Upper lobe of right lung (tissue), 1 donor: ENCODE data around the gene SNX30. TPM values are rescaled to one million over a fixed set of nuclear protein-coding genes. Genes with fewer than 3 reads are reported as not detected.
A peak's percentile ranks its signal among the peaks of the same experiment; 100 is the strongest.

Experiments used
- ATAC-seq: fragments of 200-7000 bp; cut with Tn5 transposase; one replicate; pipeline ENCODE4 v1.9.1; 2020; ENCODE audit warnings: mild to moderate bottlenecking, moderate library complexity
- DNase-seq: peaks from one replicate; pipeline ENCODE4 v3.0.0-alpha.2; 2020
- H3K27ac ChIP-seq: fragments of 200-600 bp; one replicate; pipeline ENCODE4 v1.8.0; 2022
- H3K27me3 ChIP-seq: fragments of 200-600 bp; one replicate; pipeline ENCODE4 v1.8.0; 2022; ENCODE audit warnings: mild to moderate bottlenecking
- H3K36me3 ChIP-seq: fragments of 200-600 bp; one replicate; pipeline ENCODE4 v1.8.0; 2022
- H3K4me1 ChIP-seq: fragments of 200-600 bp; one replicate; pipeline ENCODE4 v1.8.0; 2022
- H3K4me3 ChIP-seq: fragments of 200-600 bp; one replicate; pipeline ENCODE4 v1.8.0; 2022; ENCODE audit warnings: mild to moderate bottlenecking
- H3K9me3 ChIP-seq: fragments of 200-600 bp; one replicate; pipeline ENCODE4 v1.8.0; 2022
- intact Hi-C: fragments of 100-400 bp; cut with DNase I; formaldehyde crosslinking; loops from one replicate; pipeline ENCODE4 v1.11.0; 2022
- total RNA-seq: library from RNA; stranded (reverse); fragmentation: NEBNext Ultra II Directional; extraction: Animal tissue kit (Norgen Biotek cat#: 25700); gene quantifications from one replicate; pipeline ENCODE4 v1.2.1, GENCODE V29; 2021
- TF ChIP-seq, protein P1 (sequence below): fragments of 200-600 bp; IDR thresholded peaks from one replicate; pipeline ENCODE4 v1.8.0; 2022; ENCODE audit warnings: antibody characterized with exemption
- donor health status: DM: no; HTN: yes; CAD: no; lungs with severe emphysema.

The SNX30 gene
- total RNA-seq, 1 donor from 2014 or later = 76.3 TPM

DNA sequence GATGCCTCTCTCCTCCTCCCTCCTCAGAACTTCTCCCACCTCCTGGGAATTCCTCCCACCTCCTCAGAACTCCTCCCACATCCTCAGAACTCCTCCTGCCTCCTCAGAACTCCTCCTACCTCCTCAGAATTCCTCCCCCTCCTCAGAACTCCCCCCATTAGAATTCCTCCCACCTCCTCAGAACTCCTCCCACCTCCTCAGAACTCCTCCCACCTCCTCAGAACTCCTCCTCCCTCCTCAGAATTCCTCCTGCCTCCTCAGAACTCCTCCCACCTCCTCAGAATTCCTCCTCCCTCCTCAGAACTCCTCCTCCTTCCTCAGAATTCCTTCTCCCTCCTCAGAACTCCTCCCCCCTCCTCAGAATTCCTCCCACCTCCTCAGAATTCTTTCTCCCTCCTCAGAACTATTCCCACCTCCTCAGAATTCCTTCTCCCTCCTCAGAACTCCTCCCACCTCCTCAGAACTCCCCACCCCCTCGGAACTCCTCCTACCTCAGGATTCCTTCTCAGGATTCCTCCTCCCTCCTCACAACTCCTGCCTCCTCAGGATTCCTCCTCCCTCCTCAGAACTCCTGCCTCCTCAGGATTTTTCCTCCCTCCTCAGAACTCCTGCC is 116.2 kb downstream of the SNX30 start:
- ATAC-seq = peak; percentile 42
- intact Hi-C loops = no loop called here
- no peaks in the 10 kb centered on the region for H3K27me3 ChIP-seq

DNA sequence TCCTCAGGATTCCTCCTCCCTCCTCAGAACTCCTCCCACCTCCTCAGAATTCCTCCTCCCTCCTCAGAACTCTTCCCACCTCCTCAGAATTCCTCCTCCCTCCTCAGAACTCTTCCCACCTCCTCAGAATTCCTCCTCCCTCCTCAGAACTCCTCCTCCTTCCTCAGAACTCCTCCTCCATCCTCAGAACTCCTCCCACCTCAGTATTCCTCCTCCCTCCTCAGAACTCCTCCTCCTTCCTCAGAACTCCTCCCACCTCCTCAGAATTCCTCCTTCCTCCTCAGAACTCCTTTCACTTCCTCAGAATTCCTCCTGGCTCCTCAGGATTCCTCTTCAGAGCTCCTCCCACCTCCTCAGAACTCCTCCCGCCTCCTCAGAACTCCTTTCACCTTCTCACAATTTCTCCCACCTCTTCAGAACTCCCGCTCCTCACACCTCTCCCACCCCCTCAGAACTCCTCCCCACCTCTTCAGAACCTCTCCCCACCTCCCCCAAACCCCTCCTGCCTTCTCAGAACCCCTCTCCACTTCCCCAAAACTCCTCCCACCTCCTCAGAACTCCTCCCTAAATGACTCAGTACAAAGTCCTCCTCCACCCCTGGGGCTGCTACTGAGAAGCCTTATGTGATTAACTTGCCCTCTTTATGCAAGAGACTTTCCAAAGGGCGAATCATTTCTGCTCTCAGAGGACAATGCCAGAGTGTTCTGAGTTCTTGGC is 116.9 kb downstream of the SNX30 start:
- H3K9me3 ChIP-seq = no peaks in the 10 kb centered on the region
- H3K36me3 ChIP-seq = peaks cover 32% of the 10 kb centered on the region
- no peak overlapping the region for H3K27ac ChIP-seq
- peaks cover 35% of the 10 kb centered on the region for H3K4me1 ChIP-seq
- TF ChIP-seq, protein P1, sequence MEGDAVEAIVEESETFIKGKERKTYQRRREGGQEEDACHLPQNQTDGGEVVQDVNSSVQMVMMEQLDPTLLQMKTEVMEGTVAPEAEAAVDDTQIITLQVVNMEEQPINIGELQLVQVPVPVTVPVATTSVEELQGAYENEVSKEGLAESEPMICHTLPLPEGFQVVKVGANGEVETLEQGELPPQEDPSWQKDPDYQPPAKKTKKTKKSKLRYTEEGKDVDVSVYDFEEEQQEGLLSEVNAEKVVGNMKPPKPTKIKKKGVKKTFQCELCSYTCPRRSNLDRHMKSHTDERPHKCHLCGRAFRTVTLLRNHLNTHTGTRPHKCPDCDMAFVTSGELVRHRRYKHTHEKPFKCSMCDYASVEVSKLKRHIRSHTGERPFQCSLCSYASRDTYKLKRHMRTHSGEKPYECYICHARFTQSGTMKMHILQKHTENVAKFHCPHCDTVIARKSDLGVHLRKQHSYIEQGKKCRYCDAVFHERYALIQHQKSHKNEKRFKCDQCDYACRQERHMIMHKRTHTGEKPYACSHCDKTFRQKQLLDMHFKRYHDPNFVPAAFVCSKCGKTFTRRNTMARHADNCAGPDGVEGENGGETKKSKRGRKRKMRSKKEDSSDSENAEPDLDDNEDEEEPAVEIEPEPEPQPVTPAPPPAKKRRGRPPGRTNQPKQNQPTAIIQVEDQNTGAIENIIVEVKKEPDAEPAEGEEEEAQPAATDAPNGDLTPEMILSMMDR = no peak
- no peak for DNase-seq
- intact Hi-C loops = no loop called here
- ATAC-seq = peak; percentile 88
- no peaks in the 10 kb centered on the region for H3K27me3 ChIP-seq
- H3K4me3 ChIP-seq = no peak overlapping the region

More for the DNA sequence above, 116.2 kb downstream of the SNX30 start:
- H3K9me3 ChIP-seq = no peaks in the 10 kb centered on the region
- no peak overlapping the region for H3K4me3 ChIP-seq
- no peak overlapping the region for H3K27ac ChIP-seq
- H3K4me1 ChIP-seq = peaks cover 38% of the 10 kb centered on the region
- TF ChIP-seq, protein P1 = no peak
- no peak for DNase-seq
- peaks cover 28% of the 10 kb centered on the region for H3K36me3 ChIP-seq

DNA sequence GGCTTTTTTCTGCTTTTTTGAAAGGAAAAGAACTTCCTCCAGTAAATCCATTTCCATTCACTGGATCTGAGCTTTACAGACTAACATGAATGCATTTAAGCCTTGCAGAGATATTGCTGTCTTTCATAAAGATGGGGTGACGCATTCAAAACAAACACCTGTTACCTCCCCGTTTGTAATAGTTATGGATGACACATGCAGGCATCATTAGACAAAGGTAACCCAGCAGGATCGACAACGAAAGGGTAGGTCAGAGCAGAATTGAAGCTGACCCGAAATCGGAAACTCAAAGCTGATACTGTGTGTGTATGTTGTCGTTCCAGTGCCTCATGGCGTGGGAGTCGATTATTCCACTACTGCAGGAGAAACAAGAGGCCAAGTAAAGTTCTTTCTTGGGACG is 117.9 kb downstream of the SNX30 start:
- H3K4me1 ChIP-seq = peaks cover 27% of the 10 kb centered on the region
- intact Hi-C loops = no loop called here
- peaks cover 32% of the 10 kb centered on the region for H3K36me3 ChIP-seq
- TF ChIP-seq, protein P1 = no peak
- H3K9me3 ChIP-seq = no peaks in the 10 kb centered on the region
- no peak overlapping the region for H3K4me3 ChIP-seq
- no peak for DNase-seq
- no peak overlapping the region for H3K27ac ChIP-seq
- no peaks in the 10 kb centered on the region for H3K27me3 ChIP-seq
- no peak for ATAC-seq

DNA sequence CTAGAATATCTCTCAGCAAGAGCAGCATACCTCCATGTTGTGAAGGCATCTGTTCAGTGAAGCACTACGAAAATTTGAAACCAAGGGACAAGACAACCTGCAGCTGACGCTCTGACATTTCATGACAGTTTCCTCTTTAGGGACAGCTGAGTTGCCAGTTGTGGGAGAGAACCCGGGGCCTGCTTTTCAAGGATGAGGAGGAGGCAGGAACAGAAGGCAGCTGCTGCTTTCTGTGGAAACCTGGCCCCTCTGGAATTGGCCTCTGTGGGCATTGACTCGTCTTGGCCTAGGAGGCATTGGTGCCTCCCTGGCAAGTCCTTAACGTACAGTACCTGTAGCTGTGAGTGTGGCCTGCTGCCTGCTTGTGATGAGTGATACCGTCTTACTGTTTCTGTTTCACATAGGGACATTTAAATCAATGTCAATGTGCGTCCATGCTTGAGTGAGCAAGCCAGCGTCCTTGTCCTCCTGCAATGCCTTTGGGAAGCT is 118.5 kb downstream of the SNX30 start:
- no peaks in the 10 kb centered on the region for H3K27me3 ChIP-seq
- TF ChIP-seq, protein P1 = no peak
- H3K4me1 ChIP-seq = peaks cover 21% of the 10 kb centered on the region
- no peaks in the 10 kb centered on the region for H3K9me3 ChIP-seq
- no peak for ATAC-seq
- H3K4me3 ChIP-seq = no peak overlapping the region
- H3K36me3 ChIP-seq = peaks cover 32% of the 10 kb centered on the region
- no peak for DNase-seq
- intact Hi-C loops = no loop called here
- no peak overlapping the region for H3K27ac ChIP-seq

DNA sequence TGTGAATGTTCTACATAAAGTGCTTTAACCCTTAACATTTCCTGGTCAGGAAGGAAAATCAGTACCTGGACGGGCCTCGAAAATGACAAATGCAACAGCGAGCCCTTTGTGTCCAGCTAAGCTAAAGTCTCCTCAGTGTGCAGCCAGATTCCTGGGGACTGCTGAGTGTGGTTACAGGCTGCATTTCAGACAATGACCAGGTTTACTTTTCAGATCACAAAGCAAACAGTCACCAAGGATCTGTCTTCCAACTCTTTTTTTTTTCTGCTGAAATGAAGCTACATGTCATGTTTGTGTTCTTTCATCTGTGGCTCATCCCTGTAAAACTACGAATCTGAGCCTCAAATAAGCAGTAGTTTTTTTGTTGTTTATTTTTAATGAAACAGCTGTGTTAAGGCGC is 119.4 kb downstream of the SNX30 start:
- ATAC-seq (no peak), DNase-seq (no peak)
- no peak overlapping the region for H3K4me3 ChIP-seq
- H3K27me3 ChIP-seq = no peaks in the 10 kb centered on the region
- peaks cover 32% of the 10 kb centered on the region for H3K36me3 ChIP-seq
- no peaks in the 10 kb centered on the region for H3K9me3 ChIP-seq
- H3K4me1 ChIP-seq = peaks cover 15% of the 10 kb centered on the region
- H3K27ac ChIP-seq = no peak overlapping the region
- TF ChIP-seq, protein P1 = no peak
- intact Hi-C loops = no loop called here
